K562 (cell line): ENCODE measurements around the gene CYS1. TPM values are rescaled to one million over a fixed set of nuclear protein-coding genes. Genes with fewer than 3 reads are reported as not detected.

Experiments
- ADNP ChIP-seq: fragments of 200-800 bp; sonication (Bioruptor generic); IDR thresholded peaks from 2 replicates; pipeline ENCODE4 v1.6.1; 2016; ENCODE audit warnings: missing genetic modification characterization, missing compliant biosample characterization
- BCOR ChIP-seq: fragments of 450-650 bp; IDR thresholded peaks from 2 replicates; pipeline ENCODE4 v1.6.1; 2016
- CEBPG ChIP-seq, 3 experiments: fragments of 200-800 bp in 1 of 3; sonication (Bioruptor generic) in 1 of 3; sonication (generic) in 1 of 3; formaldehyde crosslinking in 1 of 3; IDR thresholded peaks in 2 of 3; conservative IDR thresholded peaks in 1 of 3; 2 replicates each; pipeline versions ENCODE4 v1.6.1 to v1.8.0; 2016 to 2022; ENCODE audit warnings: missing compliant biosample characterization in 2 of 3, missing genetic modification characterization in 2 of 3, mild to moderate bottlenecking in 1 of 3, missing genetic modification reagents in 1 of 3
- CTBP1 ChIP-seq: fragments of 450-650 bp; IDR thresholded peaks from 2 replicates; pipeline ENCODE4 v1.6.1; 2016; ENCODE audit warnings: borderline replicate concordance
- E2F3 ChIP-seq: fragments of 250-450 bp; sonication (Bioruptor Pico); IDR thresholded peaks from 2 replicates; pipeline ENCODE4 v1.4.0; 2020; ENCODE audit warnings: mild to moderate bottlenecking
- ETS1 ChIP-seq: conservative IDR thresholded peaks from 2 replicates; pipeline ENCODE4 v1.6.1; 2011; ENCODE audit warnings: low read depth, mild to moderate bottlenecking, low read length; ENCODE audit not compliant: control insufficient read depth
- ETV5 ChIP-seq: sonication (generic); formaldehyde crosslinking; IDR thresholded peaks from 2 replicates; pipeline ENCODE4 v1.4.0; 2020; ENCODE audit warnings: low read depth, mild to moderate bottlenecking, missing genetic modification reagents
- FOXA3 ChIP-seq, 2 experiments: fragments of 450-650 bp in 1 of 2; sonication (generic) in 1 of 2; formaldehyde crosslinking; IDR thresholded peaks in 1 of 2; conservative IDR thresholded peaks in 1 of 2; 2 replicates each; pipeline versions ENCODE4 v1.4.0 to v1.8.0; 2020 to 2022; ENCODE audit warnings: mild to moderate bottlenecking in 2 of 2, missing genetic modification reagents in 1 of 2
- MTA3 ChIP-seq: fragments of 450-650 bp; formaldehyde crosslinking; IDR thresholded peaks from 2 replicates; pipeline ENCODE4 v1.6.1; 2017; ENCODE audit warnings: mild to moderate bottlenecking, borderline replicate concordance
- NEUROD1 ChIP-seq: fragments of 150-350 bp; IDR thresholded peaks from 2 replicates; pipeline ENCODE4 v1.6.1; 2014; ENCODE audit warnings: borderline replicate concordance, low read length, low read depth; ENCODE audit not compliant: partially characterized antibody
- NR2C2 ChIP-seq, 2 experiments: fragments of 200-800 bp in 1 of 2; sonication (Bioruptor generic) in 1 of 2; sonication (generic) in 1 of 2; formaldehyde crosslinking in 1 of 2; IDR thresholded peaks; 2 replicates each; pipeline versions ENCODE4 v1.6.1 to v1.8.0; 2016 to 2022; ENCODE audit warnings: mild to moderate bottlenecking in 1 of 2, missing compliant biosample characterization in 1 of 2, missing genetic modification characterization in 1 of 2, missing genetic modification reagents in 1 of 2
- PHF20 ChIP-seq: fragments of 450-650 bp; IDR thresholded peaks from 2 replicates; pipeline ENCODE4 v1.6.1; 2018; ENCODE audit not compliant: partially characterized antibody
- PHF21A ChIP-seq: fragments of 450-650 bp; IDR thresholded peaks from 2 replicates; pipeline ENCODE4 v1.6.1; 2017; ENCODE audit warnings: low read depth, borderline replicate concordance
- SAFB ChIP-seq: fragments of 200-400 bp; formaldehyde crosslinking; IDR thresholded peaks from 2 replicates; pipeline ENCODE4 v1.6.1; 2017; ENCODE audit warnings: low read depth, low read length, borderline replicate concordance
- ZNF121 ChIP-seq: sonication (generic); formaldehyde crosslinking; conservative IDR thresholded peaks from 2 replicates; pipeline ENCODE4 v1.8.0; 2022; ENCODE audit warnings: missing genetic modification reagents
- ZNF507 ChIP-seq: conservative IDR thresholded peaks from 2 replicates; pipeline ENCODE4 v1.6.1; 2017; ENCODE audit warnings: missing genetic modification characterization, missing compliant biosample characterization
- polyA plus RNA-seq, 8 experiments: library from polyadenylated mRNA; depleted of rRNA in 4 of 8; stranded (reverse) in 5 of 8; unstranded in 3 of 8; fragments of >200 nt; fragmentation: Nextera tagmentation in 2 of 8; fragmentation: Illumina TruSeq in 1 of 8; extraction: Ambion mirVana in 2 of 8; extraction: Trizol in 1 of 8; gene quantifications; 2 replicates each; pipeline versions ENCODE4 v1.2.1 to v1.2.3, GENCODE V29; 2011 to 2014; ENCODE audit warnings: inconsistent platforms in 1 of 8, missing spikeins in 1 of 8
- total RNA-seq, 7 experiments: library from RNA; depleted of rRNA in 6 of 7; stranded (reverse); fragments of >200 nt in 6 of 7; fragmentation: Illumina TruSeq in 2 of 7; extraction: Trizol in 2 of 7; gene quantifications; 2 replicates each; pipeline versions ENCODE4 v1.2.1 to v1.2.3, GENCODE V29; 2011 to 2021; ENCODE audit warnings: low replicate concordance in 1 of 7

CYS1 gene
- total and polyA plus RNA-seq, 9 of the 15 experiments (the other 6 are each of a cell fraction or from before 2014, with no cell fraction given) = 0.11 to 0.13 TPM; not detected in 7

DNA sequence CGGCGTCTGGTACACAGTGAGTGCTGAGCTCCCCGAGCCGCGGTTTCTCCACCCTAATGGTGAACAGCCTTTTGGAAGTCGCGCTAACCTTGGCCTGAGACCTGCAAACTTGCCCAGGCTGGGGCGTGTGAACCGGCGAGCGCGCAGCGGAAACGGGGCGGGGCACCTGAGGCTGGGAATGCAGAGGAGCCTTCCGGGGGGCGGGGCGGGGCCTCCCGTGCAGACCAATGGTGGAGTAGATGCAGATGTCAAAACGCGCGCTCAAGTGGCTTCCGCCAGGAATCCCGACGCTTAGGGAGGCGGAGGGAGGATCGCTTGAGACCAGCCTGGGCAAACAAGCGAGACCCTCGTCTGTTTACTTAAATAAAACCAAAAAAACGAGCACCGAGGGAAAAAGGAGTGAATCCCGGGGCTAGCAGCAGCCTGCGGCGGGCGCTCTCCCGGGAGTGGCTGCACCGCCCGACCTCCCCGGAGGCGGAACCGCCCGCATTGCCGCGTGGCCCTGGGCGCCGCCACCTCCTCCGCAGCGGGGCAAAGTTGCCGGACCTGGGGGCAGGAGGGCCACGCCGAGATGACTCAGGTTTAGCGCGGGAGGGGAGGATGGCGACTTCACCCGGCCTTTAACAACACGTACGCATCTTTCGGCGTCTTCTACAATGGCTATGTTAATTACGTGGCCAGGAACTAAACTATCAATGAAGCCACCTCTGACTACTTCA, 40.1 kb upstream of the CYS1 start (continued):
- TF ChIP-seq ETS1 (peak; percentile 79), NEUROD1 (peak; percentile 50), ETV5 (peak; percentile 76), FOXA3 (CRISPR knock-in tag; conservative IDR thresholded peaks at IDR 0.05 in 1 of 2, IDR thresholded peaks at IDR 0.05 in 1 of 2) (0 out of 4 replicates have a peak, but pooled peaks of 1 of the 2 experiments have one; percentile 21), E2F3 (CRISPR knock-in tag) (0 out of 2 replicates have a peak, but pooled peaks have one; percentile 79), BCOR (no peak), ZNF121 (CRISPR knock-in tag) (peak; percentile 65), ADNP (tag) (no peak), MTA3 (peak; percentile 63; the same call in 1 of the 2 replicates), ZNF507 (tag) (no peak), PHF20 (peak; percentile 16), PHF21A (0 out of 2 replicates have a peak, but pooled peaks have one; percentile 41), CTBP1 (peak; percentile 83; the same call in 1 of the 2 replicates), NR2C2 (CRISPR knock-in tag; IDR thresholded peaks at IDR 0.05) (no peak), NR2C2 (tag; IDR thresholded peaks at IDR 0.05) (peak; percentile 90), SAFB (no peak), CEBPG (CRISPR knock-in tag; IDR thresholded peaks at IDR 0.05) (0 out of 2 replicates have a peak, but pooled peaks have one; percentile 20), CEBPG (tag; conservative IDR thresholded peaks at IDR 0.05 in 1 of 2, IDR thresholded peaks at IDR 0.05 in 1 of 2) (no peak)
